A172 (cell line): ENCODE measurements around the gene SCGB3A1. TPM values are rescaled to one million over a fixed set of nuclear protein-coding genes. Genes with fewer than 3 reads are reported as not detected.

Source experiments
- DNase-seq: peaks from one replicate; pipeline ENCODE4 v3.0.0-alpha.2; 2015; ENCODE audit warnings: low spot score
- total RNA-seq: library from RNA; depleted of rRNA; stranded (reverse); fragments of >200 nt; shearing (Covaris generic); gene quantifications from 2 replicates; pipeline ENCODE4 v1.2.3, GENCODE V29; 2014

SCGB3A1 gene
- total RNA-seq, 1 experiment from 2014 or later = not detected

DNA sequence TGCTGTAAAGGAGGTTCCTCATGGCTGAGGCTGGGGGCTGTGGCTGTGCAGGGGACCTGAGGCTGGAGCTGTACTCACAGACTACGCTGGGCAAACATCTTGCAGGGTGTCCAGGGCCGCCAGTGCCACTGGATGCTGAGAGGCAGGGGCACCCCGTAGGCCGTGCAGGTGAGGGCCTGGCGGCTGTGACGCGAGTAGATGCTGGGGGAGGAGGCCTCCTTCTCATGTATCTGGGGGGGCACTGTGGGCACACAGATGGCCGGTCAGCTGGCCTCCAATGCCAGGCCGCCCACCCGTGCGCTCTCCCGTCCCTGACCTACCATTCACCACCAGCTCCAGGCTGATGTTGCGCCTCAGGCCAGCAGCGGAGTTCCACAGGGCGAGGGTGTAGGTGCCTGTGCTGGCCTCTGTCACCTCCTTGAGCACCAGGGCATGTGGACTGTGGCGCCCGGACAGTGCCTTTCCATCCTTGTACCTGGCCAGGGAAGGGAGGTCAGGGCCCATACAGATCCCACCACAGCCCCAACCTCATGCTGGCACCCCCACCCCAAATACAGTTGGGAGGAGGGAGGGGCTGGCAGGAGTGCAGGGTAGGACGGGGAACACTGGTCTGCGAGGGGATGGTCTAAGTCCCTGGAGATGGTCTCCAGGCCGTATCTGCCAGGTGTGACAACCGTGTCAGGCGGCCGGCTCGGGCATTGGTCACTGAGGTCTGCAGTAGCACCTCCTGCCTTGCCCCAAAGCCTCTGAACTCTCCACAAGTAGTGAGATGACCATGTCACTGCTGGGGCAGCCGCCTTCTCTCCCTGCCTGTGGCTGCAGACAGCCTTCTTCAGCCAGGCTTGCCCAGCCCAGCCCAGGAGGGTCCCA is 34.7 kb upstream of the SCGB3A1 start:
- DNase-seq = no peak

- no peak for DNase-seq
These were observed 34.0 kb upstream of the SCGB3A1 start for GRCh38 chr5:180625125-180625790.

- no peak for DNase-seq
These were observed 33.3 kb upstream of the SCGB3A1 start for GRCh38 chr5:180624587-180624986.

DNA sequence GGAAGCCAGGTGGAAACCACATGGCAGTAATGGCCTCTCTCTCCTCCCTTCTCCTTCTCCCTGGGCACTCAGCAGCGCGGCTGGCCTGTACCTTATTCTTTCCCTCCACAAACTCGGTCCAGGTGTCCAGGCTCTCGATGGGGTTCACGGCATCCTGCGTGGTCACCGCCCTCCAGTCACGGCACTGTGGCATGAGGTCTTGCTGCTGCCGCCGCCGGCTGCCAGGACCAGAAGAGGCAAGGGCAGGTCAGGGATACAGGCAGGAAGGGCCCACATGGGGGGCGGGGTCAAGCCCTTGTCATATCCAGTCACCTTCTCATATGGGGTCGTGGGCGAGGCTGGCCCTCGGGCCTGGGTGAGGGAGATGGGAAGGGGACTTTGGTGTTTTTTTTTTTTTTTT is 32.5 kb upstream of the SCGB3A1 start:
- no peak for DNase-seq

- no peak for DNase-seq
These were observed 32.1 kb upstream of the SCGB3A1 start for GRCh38 chr5:180623411-180623834.

DNA sequence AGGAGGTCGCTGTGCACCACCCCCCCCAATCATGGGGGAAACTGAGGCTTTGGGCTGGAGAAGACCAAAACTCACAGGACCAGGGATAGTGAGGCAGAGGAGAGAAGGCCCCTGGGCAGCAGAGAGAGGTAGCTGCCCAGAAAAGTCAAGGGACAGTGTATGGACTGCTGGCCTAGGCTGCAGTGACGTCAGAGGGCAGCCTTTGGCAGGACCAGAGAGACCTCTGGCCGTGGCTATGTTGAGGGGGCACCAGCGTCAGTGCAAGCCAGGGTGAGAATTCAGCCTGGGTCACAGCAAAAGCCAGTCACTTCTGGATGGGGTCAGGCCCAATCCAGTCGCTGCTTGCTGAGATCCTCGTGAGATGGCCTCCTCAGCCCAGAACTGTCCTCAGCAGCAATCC is 31.6 kb upstream of the SCGB3A1 start:
- DNase-seq = no peak

GRCh38 chr5:180621311-180621710 is 30.0 kb upstream of the SCGB3A1 start:
- DNase-seq = no peak

DNA sequence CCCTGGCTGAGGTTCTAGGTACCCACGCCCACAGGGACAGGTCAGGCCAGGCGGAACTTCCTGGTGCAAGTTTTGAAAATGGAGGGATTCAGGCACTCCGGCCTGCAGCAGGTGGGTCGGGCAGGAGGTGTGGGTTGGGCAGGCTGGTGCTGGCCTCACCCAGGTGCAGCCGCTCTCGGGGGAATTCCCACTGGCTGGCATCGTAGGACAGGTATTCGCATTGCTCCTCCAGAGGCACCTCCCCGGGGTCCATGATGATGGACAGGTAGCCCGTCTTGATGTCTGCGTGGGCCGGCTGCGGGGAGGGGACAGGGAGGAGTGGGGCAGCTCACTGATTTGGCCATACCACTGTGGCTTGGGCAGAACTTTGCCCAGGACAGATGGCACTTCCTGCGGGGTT is 28.7 kb upstream of the SCGB3A1 start:
- DNase-seq = no peak

DNA sequence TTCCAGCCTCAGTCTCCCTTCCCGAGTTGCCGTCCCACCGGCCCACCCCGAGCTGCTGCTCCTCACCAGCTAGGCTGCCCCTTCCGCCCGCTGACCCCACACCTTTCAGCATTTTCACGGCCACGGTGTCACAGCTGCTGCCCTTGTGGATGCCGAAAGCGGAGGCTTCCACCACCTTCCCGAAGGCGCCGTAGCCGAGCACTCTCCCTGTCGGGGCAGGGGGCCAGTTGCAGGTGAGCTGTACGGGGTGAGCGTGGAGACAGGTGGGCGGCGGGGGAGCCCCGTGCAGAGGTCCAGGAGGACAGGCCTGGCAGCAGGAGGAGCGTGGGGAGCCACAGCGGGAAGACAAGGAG is 28.2 kb upstream of the SCGB3A1 start:
- no peak for DNase-seq

- DNase-seq = no peak
These were observed 27.7 kb upstream of the SCGB3A1 start for GRCh38 chr5:180618829-180619562.

DNA sequence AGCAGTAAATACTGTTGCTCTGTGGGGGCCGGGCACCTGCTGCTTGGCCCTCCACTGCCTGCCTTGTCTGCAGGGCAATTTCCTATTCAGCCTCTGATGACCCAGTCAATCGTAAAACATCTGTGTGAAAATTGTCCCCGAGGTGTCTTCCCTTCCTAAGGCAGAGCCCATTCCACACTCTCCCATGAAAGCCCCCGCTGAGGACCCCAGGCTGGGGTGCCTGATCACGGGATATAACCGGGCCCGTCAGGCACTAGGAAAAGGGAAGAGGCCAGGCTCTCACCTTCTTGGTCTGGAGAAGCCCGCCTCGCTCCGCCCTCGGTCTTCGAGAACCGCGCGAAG is 27.2 kb upstream of the SCGB3A1 start:
- no peak for DNase-seq

DNA sequence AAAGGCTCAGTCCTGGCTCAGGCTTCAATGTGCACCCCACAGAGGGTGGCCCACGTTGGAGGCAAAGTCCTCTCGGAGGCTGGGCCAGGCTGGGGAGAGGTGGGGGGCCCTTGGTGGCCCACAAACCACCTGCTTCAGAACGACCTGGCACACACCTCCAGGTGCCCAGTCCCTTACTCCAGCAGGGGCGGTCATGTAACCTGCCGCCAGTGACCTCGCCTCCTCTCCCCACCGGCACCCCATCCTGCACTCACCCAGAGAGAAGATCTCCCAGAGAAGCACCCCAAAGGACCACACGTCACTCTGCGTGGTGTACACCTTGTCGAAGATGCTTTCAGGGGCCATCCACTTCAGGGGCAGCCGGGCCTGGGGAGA is 22.5 kb upstream of the SCGB3A1 start:
- DNase-seq = no peak

- DNase-seq = no peak
These were observed 22.0 kb upstream of the SCGB3A1 start for GRCh38 chr5:180613188-180613813.

DNA sequence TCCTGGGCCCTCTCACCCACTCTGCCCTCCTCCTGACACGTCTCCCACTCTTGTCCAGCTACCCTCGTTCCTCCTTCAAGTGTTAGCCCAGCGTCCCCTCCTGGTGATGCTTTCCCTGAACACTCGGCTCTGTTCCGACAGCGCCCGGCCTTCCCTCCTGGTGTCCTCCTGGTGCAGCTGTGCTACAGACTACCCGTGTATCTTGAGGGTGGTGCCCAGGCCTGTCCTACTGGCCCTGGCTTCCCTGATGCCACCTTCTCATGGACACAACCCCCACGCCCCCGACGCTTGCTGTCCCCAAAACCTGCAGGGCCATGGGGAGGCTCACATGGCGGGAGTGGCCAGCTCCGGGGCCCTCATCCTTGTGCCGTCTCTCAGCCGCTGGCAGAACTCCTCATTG is 21.4 kb upstream of the SCGB3A1 start:
- DNase-seq = no peak

DNA sequence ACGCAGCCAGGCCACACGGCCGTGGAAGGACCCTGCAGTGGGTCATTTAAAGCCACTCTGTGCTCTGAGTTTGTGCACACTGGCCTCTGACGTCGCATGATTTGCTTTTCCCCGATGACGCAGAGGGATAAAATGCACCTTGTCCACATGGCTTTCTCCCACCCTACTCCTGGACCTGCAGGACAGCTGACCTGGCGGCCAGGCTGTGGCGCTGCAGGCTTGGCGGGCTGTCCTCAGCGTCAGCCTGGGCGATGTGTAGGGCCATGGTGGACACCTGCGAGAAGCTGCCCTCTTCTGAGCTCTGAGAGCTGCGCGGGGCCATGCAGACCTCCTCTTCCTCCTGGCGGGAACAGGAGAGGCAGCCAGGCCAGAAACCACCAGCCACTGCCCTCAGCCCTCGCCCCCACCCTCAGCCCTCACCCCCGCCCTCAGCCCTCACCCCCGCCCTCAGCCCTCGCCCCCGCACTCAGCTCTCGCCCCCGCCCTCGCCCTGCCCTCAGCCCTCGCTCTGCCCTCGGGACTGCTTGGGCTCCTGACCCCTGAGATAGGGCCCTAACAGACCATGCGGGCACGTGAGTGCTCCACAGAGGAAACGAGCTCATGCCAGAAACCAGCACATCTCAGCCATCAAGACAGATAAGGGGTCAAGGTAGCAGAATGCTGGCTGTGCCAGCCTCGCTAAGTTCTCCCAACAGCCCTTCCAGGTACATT is 20.0 kb upstream of the SCGB3A1 start:
- DNase-seq = no peak

GRCh38 chr5:180609817-180610550 is 18.7 kb upstream of the SCGB3A1 start:
- DNase-seq = no peak

DNA sequence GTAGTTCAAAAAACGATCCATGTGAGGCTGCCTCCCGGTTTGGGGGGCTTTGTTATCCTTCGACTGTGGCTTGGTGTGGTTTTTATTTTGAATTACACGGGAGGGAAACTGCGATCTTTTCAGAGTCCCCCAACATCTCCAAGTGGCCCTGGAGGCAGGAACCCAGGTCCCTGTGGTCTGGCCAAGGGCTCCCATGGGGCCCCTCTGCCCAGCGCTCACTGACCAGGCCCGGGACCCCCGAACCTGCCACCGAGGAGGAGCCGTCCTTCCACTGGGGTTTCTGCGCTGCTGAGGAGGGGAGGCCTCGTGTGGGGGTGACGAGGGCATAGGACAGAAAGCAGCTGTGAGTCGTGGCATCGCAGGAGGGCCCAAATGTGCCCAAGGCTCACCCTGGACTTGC is 18.1 kb upstream of the SCGB3A1 start:
- no peak for DNase-seq

DNA sequence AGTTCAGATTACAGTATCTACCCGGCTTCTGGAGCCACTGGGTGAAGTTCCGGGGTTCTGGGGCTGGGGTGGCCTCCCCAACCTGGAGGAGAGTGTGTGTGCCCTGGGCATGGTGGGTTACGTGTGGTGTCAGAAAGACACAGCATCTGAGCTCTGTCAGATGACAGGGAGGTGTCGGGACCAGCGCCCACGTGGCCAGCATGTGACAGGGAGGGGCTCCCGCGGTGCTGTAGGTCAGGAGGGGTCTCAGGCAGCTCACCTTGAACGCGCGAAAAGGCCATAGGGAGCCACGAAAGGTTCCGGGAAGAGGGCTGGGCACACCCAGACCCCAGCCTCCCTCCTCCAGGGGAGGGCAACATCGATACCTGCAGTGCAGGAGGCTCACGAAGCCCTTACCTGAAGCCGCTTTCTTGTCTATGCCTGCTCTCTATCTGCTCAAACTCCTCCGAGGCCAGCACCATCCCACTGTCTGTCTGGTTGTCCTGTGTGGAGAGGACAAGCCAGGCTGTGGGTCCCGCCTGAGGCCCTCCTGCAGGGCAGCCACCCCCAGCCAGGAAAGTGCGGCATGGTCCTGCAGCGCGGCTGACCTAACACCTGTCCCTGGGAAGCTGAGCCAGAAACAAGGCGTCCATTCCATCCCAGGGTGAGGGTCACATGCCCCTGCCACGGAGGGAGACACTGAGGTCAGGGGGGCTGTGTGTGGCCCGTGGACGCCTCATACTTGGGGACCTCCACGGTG is 17.4 kb upstream of the SCGB3A1 start:
- no peak for DNase-seq

DNA sequence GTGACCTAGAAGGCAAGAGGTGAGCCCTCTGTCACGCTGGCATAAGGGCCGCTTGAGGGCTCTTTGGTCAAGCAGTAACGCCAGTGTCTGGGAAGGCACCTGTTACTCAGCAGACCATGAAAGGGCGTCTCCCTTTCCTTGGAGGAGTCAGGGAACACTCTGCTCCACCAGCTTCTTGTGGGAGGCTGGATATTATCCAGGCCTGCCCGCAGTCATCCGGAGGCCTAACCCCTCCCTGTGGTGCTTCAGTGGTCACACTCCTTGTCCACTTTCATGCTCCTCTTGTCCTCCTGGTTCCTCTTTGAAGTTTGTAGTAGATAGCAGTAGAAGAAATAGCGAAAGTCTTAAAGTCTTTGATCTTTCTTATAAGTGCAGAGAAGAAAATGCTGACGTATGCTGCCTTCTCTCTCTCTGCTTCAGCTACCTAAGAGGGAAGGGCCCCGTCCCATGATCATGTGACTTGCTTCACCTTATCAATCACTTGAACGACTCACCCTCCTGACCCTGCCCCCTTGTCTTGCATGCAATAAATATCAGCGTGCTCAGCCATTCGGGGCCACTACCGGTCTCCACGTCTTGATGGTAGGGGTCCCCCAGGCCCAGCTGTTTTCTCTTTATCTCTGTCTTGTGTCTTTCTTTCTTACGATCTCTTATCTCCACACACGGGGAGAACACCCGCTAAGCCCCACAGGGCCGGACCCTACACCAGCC is 16.7 kb upstream of the SCGB3A1 start:
- peak; percentile 6 for DNase-seq
